Body of pancreas (tissue), 4 donors: Measurements from ENCODE around the gene HTR2B.

Experiments
- CTCF ChIP-seq, 7 experiments: fragments of 450-650 bp in 4 of 7; fragments of 200-600 bp in 3 of 7; sonication (generic) in 3 of 7; IDR thresholded peaks; one replicate each; pipeline ENCODE4 v1.5.1; 2016 to 2019; ENCODE audit warnings: antibody characterized with exemption in 7 of 7
- POLR2A ChIP-seq, 3 donors: fragments of 450-650 bp; IDR thresholded peaks; one replicate each; pipeline ENCODE4 v1.6.1; 2016; ENCODE audit warnings: antibody characterized with exemption in 3 of 3, mild to moderate bottlenecking in 2 of 3

GRCh38 chr2:231099918-231100317 lies 24.9 kb downstream of the HTR2B start:
- no peak for TF ChIP-seq CTCF (IDR thresholded peaks at IDR 0.05)
- TF ChIP-seq POLR2A (IDR thresholded peaks at IDR 0.05) = no peak
